ENCODE results near the gene SLCO6A1. TPM values are rescaled to one million over a fixed set of nuclear protein-coding genes. Genes with fewer than 3 reads are reported as not detected.
A peak's percentile ranks its signal among the peaks of the same experiment; 100 is the strongest.

Gene SLCO6A1, protein sequence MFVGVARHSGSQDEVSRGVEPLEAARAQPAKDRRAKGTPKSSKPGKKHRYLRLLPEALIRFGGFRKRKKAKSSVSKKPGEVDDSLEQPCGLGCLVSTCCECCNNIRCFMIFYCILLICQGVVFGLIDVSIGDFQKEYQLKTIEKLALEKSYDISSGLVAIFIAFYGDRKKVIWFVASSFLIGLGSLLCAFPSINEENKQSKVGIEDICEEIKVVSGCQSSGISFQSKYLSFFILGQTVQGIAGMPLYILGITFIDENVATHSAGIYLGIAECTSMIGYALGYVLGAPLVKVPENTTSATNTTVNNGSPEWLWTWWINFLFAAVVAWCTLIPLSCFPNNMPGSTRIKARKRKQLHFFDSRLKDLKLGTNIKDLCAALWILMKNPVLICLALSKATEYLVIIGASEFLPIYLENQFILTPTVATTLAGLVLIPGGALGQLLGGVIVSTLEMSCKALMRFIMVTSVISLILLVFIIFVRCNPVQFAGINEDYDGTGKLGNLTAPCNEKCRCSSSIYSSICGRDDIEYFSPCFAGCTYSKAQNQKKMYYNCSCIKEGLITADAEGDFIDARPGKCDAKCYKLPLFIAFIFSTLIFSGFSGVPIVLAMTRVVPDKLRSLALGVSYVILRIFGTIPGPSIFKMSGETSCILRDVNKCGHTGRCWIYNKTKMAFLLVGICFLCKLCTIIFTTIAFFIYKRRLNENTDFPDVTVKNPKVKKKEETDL
- polyA plus RNA-seq (2013, experiment 1 of 2), result not detected
- polyA plus RNA-seq (2013, experiment 2 of 2), result not detected

DNA sequence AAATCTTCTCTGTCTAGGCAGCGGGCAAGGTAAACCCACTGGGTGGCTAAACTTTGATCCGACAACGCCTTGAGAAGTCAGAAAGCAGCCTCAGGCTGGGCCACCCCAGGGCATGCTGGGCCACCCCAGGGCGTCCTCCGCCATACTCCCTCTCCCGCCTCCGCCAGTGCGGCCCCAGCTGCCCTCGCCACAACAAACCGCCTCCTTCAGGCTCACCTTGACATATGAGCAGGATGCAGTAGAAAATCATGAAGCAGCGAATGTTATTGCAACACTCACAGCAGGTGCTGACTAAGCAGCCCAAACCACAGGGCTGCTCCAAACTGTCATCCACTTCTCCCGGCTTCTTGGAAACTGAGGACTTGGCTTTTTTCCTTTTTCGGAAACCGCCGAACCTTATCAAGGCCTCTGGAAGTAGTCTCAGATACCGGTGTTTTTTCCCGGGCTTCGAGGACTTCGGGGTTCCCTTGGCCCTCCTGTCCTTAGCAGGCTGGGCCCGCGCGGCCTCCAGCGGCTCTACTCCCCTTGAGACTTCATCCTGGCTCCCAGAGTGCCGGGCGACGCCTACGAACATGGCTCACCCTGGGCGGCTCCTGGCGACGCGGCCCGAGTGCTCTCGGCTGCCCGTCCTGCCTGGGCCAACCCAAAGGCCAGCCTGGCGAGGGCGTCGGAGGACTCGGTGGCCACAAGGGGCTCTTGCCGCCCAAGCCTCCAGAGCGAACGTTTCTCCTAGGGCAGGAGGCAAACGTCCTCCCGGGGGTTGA is at the start of gene SLCO6A1:
Gene SLCO6A1, minus strand, starts transcription at position 731 of the 764 bp plus-strand sequence. Its CDS starts 157 bp downstream, at position 574.
- Histone ChIP-seq H4K91ac (ENCODE audit: low read length) (no peak within 1 kb of the TSS), H3K23ac (ENCODE audit: low read length in 2 of 2) (no peak within 1 kb of the TSS), H2BK120ac (ENCODE audit: low read depth, low read length) (no peak within 1 kb of the TSS), H4K8ac (ENCODE audit: low read length) (no peak within 1 kb of the TSS), H2AFZ (ENCODE audit: low read depth, low read length) (no peak within 1 kb of the TSS), H3K4me1 (ENCODE audit: control insufficient read depth, insufficient read depth, low read depth, low read length) (no peaks in the 10 kb centered on the region), H3K9ac (ENCODE audit: low read length) (no peak within 1 kb of the TSS), H3K36me3 (ENCODE audit: control insufficient read depth in 1 of 2, insufficient read depth in 2 of 2, low read depth in 1 of 2, low read length in 2 of 2) (no peaks in the 10 kb centered on the region), H3K27ac (ENCODE audit: low read length, poor library complexity, severe bottlenecking) (no peak within 1 kb of the TSS), H3K4me2 (ENCODE audit: low read length, poor library complexity, severe bottlenecking) (no peak within 1 kb of the TSS), H3K4me3 (ENCODE audit: insufficient read depth in 1 of 2, low read depth in 1 of 2, low read length in 2 of 2) (no peak within 1 kb of the TSS), H2BK12ac (ENCODE audit: low read length in 2 of 2) (no peak within 1 kb of the TSS), H3K18ac (ENCODE audit: low read depth in 1 of 2, low read length in 2 of 2) (no peak within 1 kb of the TSS), H3K9me3 (ENCODE audit: control insufficient read depth, low read length) (no peaks in the 10 kb centered on the region), H2BK15ac (ENCODE audit: low read depth, poor library complexity, severe bottlenecking) (no peak within 1 kb of the TSS), H3K27me3 (ENCODE audit: control insufficient read depth in 1 of 2, insufficient read depth in 1 of 2, low read length in 2 of 2) (no peaks in the 10 kb centered on the region), H2AK5ac (ENCODE audit: low read length, severe bottlenecking) (no peak within 1 kb of the TSS), H3K79me1 (replicated peaks; ENCODE audit: low read length, poor library complexity, severe bottlenecking) (no peaks in the 10 kb centered on the region), H2BK5ac (ENCODE audit: low read depth, low read length, poor library complexity, severe bottlenecking) (no peak within 1 kb of the TSS), H3K14ac (ENCODE audit: low read length in 2 of 2) (no peak within 1 kb of the TSS), H3K4ac (ENCODE audit: low read depth in 1 of 2, low read length in 2 of 2) (no peak within 1 kb of the TSS)
- DNase-seq, result no peak
- 94% methylated on average over 43 of the region's 43 CpGs for WGBS

DNA sequence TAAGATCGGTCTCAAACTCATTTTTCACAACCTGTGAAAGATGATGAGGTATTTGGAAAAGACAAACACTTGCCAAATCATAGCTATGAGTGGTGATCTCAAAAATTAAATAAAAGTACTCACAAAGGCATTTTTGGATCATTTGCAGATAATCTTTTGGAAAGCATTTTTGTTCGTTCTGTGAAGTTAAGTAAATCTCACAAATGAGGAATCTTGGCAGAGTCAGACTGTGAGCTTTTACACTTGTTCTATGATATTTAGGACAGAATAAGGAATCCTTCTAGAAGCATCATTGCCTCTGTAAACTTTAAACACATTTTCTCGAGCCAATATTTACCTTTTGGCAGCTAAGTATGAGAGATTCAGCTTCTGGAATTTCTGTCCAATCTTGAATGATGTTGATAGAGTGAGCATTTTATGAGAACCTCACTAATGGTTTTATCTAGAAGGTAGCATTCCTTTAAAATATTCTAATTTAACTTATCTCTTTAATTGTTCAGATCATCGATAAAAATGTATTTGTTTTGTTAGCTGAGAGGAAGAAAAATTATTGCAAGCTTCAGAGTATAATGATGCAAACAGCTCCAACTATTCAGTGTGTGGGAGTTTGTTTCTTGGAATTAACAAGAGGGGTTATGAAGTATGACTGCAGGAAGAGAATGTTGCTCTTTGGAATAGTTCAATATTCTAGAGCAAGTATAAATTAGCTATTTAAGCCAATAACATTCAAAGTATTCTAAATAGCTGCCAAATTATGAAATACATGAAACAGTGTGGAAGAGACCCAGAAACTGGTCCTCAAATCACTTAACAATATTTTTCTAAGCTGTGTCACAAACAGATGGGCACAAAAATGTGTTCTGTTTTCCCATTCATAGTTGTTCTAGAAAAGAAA is 48.6 kb upstream of the SLCO6A1 start:
- H2AK5ac ChIP-seq (ENCODE audit: low read length, severe bottlenecking), result no peak overlapping the region
- H2BK120ac ChIP-seq (ENCODE audit: low read depth, low read length), result no peak overlapping the region
- H2BK12ac ChIP-seq (ENCODE audit: low read length in 2 of 2), result no peak overlapping the region
- no peak overlapping the region for H4K8ac ChIP-seq (ENCODE audit: low read length)
- H3K9ac ChIP-seq (ENCODE audit: low read length), result peak overlapping the region; percentile 31
- no peak overlapping the region for H3K23ac ChIP-seq (ENCODE audit: low read length in 2 of 2)
- H2BK5ac ChIP-seq (ENCODE audit: low read depth, low read length, poor library complexity, severe bottlenecking), result no peak overlapping the region
- H3K79me1 ChIP-seq (replicated peaks; ENCODE audit: low read length, poor library complexity, severe bottlenecking), result no peaks in the 10 kb centered on the region
- H2BK15ac ChIP-seq (ENCODE audit: low read depth, poor library complexity, severe bottlenecking), result no peak overlapping the region
- H3K36me3 ChIP-seq (ENCODE audit: control insufficient read depth in 1 of 2, insufficient read depth in 2 of 2, low read depth in 1 of 2, low read length in 2 of 2), result no peaks in the 10 kb centered on the region
- H3K4me3 ChIP-seq (ENCODE audit: insufficient read depth in 1 of 2, low read depth in 1 of 2, low read length in 2 of 2), result no peak overlapping the region
- H3K4me2 ChIP-seq (ENCODE audit: low read length, poor library complexity, severe bottlenecking), result no peak overlapping the region
- H3K18ac ChIP-seq (ENCODE audit: low read depth in 1 of 2, low read length in 2 of 2), result no peak overlapping the region
- no peak overlapping the region for H3K14ac ChIP-seq (ENCODE audit: low read length in 2 of 2)
- H3K27me3 ChIP-seq (ENCODE audit: control insufficient read depth in 1 of 2, insufficient read depth in 1 of 2, low read length in 2 of 2), result no peaks in the 10 kb centered on the region
- peaks cover 2% of the 10 kb centered on the region for H3K4me1 ChIP-seq (ENCODE audit: control insufficient read depth, insufficient read depth, low read depth, low read length)
- no peak overlapping the region for H4K91ac ChIP-seq (ENCODE audit: low read length)
- 93% methylated on average over 4 of the region's 4 CpGs for WGBS
- H3K9me3 ChIP-seq (ENCODE audit: control insufficient read depth, low read length), result no peaks in the 10 kb centered on the region
- H3K4ac ChIP-seq (ENCODE audit: low read depth in 1 of 2, low read length in 2 of 2), result no peak overlapping the region
- H2AFZ ChIP-seq (ENCODE audit: low read depth, low read length), result no peak overlapping the region
- DNase-seq, result no peak
- no peak overlapping the region for H3K27ac ChIP-seq (ENCODE audit: low read length, poor library complexity, severe bottlenecking)

DNA sequence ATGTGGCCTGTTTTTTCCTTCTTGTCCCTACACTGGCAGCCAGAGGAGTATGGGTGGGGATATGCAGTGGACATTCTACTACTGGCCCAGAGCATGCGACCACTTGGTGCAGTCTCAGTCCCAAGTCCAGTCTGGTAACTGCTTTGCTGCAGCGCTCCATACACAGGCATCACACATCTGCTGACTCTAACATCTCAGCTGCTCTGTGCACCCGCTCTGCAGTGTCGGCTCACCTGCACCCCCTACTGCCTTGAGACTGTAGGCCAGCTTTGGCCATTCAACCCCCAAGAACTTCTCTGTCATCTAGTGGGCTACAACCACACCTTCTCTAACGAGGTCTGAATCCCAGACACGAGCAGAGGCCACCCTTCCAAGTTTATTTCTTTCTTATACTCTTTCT is 46.4 kb upstream of the SLCO6A1 start:
- no peaks in the 10 kb centered on the region for H3K79me1 ChIP-seq (replicated peaks; ENCODE audit: low read length, poor library complexity, severe bottlenecking)
- no peak overlapping the region for H3K4ac ChIP-seq (ENCODE audit: low read depth in 1 of 2, low read length in 2 of 2)
- H3K27me3 ChIP-seq (ENCODE audit: control insufficient read depth in 1 of 2, insufficient read depth in 1 of 2, low read length in 2 of 2), result no peaks in the 10 kb centered on the region
- no peak overlapping the region for H3K23ac ChIP-seq (ENCODE audit: low read length in 2 of 2)
- H3K9ac ChIP-seq (ENCODE audit: low read length), result no peak overlapping the region
- no peak overlapping the region for H3K18ac ChIP-seq (ENCODE audit: low read depth in 1 of 2, low read length in 2 of 2)
- no peak overlapping the region for H3K14ac ChIP-seq (ENCODE audit: low read length in 2 of 2)
- no peak overlapping the region for H2AFZ ChIP-seq (ENCODE audit: low read depth, low read length)
- DNase-seq, result peak; percentile 21
- H3K36me3 ChIP-seq (ENCODE audit: control insufficient read depth in 1 of 2, insufficient read depth in 2 of 2, low read depth in 1 of 2, low read length in 2 of 2), result no peaks in the 10 kb centered on the region
- H2BK5ac ChIP-seq (ENCODE audit: low read depth, low read length, poor library complexity, severe bottlenecking), result no peak overlapping the region
- H4K91ac ChIP-seq (ENCODE audit: low read length), result no peak overlapping the region
- no peak overlapping the region for H2AK5ac ChIP-seq (ENCODE audit: low read length, severe bottlenecking)
- no peak overlapping the region for H2BK120ac ChIP-seq (ENCODE audit: low read depth, low read length)
- peaks cover 2% of the 10 kb centered on the region for H3K4me1 ChIP-seq (ENCODE audit: control insufficient read depth, insufficient read depth, low read depth, low read length)
- H3K27ac ChIP-seq (ENCODE audit: low read length, poor library complexity, severe bottlenecking), result no peak overlapping the region
- 39% methylated on average over 5 of the region's 6 CpGs for WGBS
- no peak overlapping the region for H3K4me2 ChIP-seq (ENCODE audit: low read length, poor library complexity, severe bottlenecking)
- H4K8ac ChIP-seq (ENCODE audit: low read length), result no peak overlapping the region
- H3K9me3 ChIP-seq (ENCODE audit: control insufficient read depth, low read length), result peaks cover 7% of the 10 kb centered on the region
- no peak overlapping the region for H3K4me3 ChIP-seq (ENCODE audit: insufficient read depth in 1 of 2, low read depth in 1 of 2, low read length in 2 of 2)
- no peak overlapping the region for H2BK15ac ChIP-seq (ENCODE audit: low read depth, poor library complexity, severe bottlenecking)
- H2BK12ac ChIP-seq (ENCODE audit: low read length in 2 of 2), result no peak overlapping the region
